Measurements from ENCODE around the gene KRTAP13-4.

KRTAP13-4 gene

GRCh38 chr21:30480145-30480544 lies 50.1 kb downstream of the KRTAP13-4 start, which contains the start of gene KRTAP19-1:
Gene KRTAP19-1 (minus strand): TSS chr21:30480367. CDS start chr21:30480317, 50 bp downstream.
- Histone ChIP-seq H3K9me3 (replicated peaks in 1 of 11) (peaks cover under 1 to 4% (median 2%) of the 10 kb centered on the region in 11 experiments; a peak in 15 of 22 replicates), H3K9ac (no peak within 1 kb of the TSS), H4K20me1 (no peaks in the 10 kb centered on the region), H3K4me1 (no peaks in the 10 kb centered on the region), H3K27ac (no peak within 1 kb of the TSS), H3K27me3 (no peaks in the 10 kb centered on the region), H3K4me3 (no peak within 1 kb of the TSS), H3K4me2 (no peak within 1 kb of the TSS), H3K36me3 (no peaks in the 10 kb centered on the region)
- no peak for TF ChIP-seq Cebpa-rat (IDR thresholded peaks at IDR 0.05)

All from BLaER1 treated with 17β-estradiol and CSF1 and Interleukin-3, amounts not matched to agents 10 nM and 100 nM (cell line).